ENCODE measurements around the gene ZDHHC6. TPM values are rescaled to one million over a fixed set of nuclear protein-coding genes. Genes with fewer than 3 reads are reported as not detected.
"Not testable (repeated sequence)": the region's sequence is repeated elsewhere in the genome, so short reads cannot be mapped to it uniquely, and the experiment has no call there.

Gene ZDHHC6, protein sequence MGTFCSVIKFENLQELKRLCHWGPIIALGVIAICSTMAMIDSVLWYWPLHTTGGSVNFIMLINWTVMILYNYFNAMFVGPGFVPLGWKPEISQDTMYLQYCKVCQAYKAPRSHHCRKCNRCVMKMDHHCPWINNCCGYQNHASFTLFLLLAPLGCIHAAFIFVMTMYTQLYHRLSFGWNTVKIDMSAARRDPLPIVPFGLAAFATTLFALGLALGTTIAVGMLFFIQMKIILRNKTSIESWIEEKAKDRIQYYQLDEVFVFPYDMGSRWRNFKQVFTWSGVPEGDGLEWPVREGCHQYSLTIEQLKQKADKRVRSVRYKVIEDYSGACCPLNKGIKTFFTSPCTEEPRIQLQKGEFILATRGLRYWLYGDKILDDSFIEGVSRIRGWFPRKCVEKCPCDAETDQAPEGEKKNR
- 29.3 and 49.3 TPM in 2 replicates for total RNA-seq

DNA sequence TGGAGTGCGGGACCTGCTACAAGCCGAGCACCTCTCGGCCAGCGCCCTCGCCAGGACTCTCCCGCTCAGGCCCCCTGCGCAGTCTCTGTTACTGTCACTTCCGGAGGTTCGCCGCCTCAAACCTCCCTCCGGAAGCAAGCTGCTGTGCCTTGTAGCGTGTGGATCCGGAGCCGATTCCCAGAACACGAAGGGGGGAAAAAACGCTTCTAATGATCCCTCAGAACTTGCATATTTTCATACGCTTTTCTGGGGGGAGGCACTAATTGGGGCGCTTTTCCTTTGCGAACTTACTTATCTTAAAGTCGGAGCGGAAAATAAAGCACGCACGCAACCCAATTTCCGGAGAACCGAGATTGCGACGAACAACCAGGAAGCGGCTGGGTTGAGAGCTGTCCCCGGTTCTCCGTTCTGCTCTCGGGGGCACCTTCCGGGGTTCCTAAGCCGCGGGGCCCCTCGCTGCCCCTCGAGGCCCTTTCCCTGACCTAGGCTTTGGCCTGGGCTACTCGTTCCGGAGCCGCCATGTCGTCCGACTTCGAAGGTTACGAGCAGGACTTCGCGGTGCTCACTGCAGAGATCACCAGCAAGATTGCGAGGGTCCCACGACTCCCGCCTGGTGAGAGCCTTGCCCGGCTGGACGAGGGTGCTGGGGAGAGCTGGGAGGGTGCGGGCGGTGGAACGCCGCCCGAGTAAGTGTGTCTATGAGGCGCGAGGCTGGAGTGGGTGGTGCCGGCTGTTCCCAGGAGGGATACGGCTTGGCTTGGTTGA, at the start of gene ZDHHC6, which contains the start of gene VTI1A:
Gene ZDHHC6, minus strand, starts transcription at position 60 of the 765 bp plus-strand sequence. CDS start 1,478 bp downstream, outside the sequence.
Gene VTI1A, plus strand, starts transcription at position 361 of the 765 bp plus-strand sequence. Its CDS starts 159 bp downstream, at position 520.
- peak; percentile 41 for DNase-seq (ENCODE audit: low read depth, low spot score)

DNA sequence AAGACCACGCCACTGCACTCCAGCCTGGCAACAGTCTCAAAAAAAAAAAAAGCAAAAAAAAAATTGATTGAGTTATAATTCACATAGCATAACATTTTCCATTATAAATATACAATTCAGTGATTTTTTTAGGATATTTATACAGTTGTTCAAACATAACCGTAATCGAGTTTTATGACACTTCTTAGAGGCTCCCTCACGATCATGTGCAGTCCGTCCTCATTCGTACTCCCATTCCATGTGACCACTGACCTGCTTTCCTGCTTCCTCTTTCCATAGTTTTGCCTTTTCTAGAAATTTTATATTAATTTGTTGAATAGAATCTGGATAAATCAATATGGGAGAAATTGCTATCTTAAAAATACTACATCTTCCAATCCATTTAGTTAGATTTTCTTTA, 46.0 kb upstream of the ZDHHC6 start:
- no peak for DNase-seq (ENCODE audit: low read depth, low spot score)

DNA sequence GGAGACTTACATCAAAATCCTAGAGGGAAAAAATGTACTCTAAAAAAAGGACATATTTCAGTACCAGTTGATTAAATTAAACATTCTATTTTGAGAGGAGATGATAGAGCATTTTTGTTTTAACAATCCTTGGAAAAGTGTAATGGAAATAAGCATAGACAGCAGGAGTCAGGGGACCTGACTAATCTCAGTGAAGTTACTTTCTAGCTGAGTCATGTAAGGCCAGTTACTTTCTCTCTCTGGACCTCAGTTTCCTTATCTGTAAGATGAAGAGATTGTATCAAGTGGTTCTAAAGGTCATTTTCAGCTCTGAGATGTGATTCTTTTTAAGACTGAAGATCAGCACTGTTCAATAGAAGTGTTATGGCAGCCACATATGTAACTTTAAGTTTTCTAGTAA, 44.4 kb upstream of the ZDHHC6 start:
- no peak for DNase-seq (ENCODE audit: low read depth, low spot score)

DNA sequence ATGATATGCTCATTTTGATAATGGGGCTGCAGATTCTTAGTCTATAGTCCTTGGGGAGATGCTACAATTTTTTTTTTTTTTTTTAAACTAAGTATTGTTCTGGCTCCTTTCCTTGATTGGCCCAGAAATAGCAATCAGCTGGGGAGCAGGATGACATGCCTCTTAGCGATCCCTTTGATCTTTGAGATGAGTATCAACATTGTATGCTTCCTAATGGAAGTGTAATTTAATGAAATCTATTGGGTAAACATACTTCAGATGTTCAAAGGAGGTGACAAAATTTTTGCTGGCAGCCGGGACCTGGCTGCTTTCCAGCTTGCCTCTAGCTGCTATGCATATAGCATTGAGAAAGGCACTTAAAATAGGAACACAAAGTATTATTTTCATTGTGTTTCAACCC, 43.8 kb upstream of the ZDHHC6 start:
- no peak for DNase-seq (ENCODE audit: low read depth, low spot score)

DNA sequence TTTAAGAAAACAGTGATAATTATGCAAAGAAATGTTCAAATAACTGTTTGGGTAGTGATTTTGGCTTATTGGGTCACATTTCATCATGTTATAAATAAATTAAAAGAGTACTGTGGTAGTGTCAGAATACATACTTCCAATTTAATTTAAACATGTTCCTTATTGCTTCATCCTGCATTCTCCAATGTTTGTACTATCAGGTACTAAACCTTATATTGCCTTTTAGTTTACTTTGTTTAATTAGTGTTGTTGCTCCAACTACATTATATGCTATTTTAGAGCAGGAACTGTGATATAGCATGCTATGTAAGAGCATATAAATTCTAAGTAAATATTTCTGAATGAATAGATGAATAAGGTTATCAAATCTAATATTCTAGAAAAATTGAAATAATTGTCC, 41.2 kb upstream of the ZDHHC6 start:
- DNase-seq (ENCODE audit: low read depth, low spot score) = no peak

DNA sequence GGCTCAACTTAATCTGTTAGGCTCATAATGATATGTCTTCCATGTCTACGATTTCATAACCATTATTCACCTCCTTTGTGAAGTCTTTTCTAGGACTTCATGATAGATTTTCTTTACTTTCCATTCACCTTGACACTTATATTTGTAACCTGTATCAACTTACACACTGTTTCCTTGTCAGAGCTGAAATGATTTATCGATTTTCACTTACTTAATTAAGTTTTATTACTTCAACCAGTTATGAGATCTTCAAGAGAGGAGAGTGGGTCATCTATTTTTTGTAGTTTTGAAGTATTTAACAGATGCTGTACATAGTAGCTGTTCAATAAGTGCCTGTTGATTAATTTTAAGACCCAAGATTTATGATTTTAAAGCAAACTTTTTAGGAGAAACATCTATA, 37.7 kb upstream of the ZDHHC6 start:
- no peak for DNase-seq (ENCODE audit: low read depth, low spot score)

DNA sequence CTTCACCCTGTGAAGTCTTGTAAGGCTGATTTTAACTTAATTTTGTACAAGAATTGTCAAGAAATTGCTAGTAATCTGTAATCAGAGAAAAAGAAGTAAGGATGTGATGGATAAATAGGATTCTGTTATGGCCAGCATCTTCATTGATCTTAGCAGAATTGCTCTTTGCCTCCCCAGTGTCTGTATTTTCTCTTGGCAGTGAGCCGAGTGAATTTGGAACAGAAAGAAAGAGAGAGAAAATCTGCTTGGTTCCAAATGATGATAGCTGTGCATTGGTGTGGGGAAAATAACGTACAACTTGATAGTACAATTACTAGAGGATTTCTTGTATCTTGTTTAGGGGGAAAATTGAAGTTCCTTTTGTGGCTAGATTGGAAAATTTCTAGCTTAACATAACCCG, 34.9 kb upstream of the ZDHHC6 start:
- DNase-seq (ENCODE audit: low read depth, low spot score) = no peak

DNA sequence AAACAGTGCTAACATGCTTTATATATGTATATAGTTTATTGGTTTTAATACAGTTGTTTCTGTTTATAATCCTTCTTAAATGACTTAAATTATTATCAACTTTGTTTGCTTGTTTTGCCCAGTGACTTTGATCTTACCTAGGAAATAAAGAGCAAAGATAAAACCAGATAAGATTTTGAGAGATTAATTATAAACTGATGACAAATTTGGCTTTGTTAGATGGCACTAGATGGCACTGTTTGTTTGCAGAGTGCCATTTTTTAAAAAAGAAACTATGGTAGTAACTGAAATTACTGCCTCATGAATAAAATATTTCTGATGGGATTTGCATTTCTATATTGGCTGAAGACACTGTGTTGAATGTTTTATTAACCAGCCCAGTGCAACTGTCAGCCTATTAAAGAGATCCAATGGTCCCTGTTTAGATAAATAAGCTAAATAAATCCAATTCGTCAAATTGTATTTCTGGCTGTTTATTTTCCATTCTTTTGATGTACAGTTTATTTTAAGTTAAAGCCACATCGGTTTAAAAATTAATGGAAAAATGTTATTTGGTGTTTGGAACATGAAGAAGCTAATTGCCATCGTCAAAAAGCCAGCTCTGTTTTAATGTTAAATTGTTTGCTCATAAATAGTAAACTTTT, 29.0 kb upstream of the ZDHHC6 start:
- no peak for DNase-seq (ENCODE audit: low read depth, low spot score)

DNA sequence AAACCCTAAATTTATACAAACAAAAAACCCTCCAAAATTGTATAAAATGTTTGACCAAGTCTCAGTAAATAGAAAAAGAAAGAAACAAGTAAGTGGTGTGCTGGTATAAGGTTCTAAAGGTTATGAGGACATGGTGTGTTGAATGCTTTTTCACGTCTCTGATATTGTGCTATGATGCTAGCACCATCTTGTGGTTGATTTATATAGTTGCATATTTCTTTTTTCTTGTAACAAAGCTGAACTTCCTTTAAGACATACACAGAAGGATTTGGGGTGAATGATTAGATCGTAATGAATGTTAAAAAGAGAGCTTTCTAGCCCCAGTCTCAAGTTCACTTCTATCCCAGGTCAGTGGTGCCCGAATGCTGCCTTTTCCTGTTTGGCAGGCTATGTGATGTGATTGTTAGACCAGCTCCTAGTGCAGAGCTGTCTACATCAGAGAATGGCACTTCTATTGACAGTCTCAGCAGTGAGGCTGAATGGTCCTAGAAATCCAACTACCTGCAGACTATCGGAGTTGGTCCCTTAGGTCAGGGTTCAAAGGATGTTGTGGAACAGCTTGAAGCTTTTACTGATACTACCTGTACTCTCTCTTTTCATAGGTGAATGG, 25.3 kb upstream of the ZDHHC6 start:
- no peak for DNase-seq (ENCODE audit: low read depth, low spot score)

DNA sequence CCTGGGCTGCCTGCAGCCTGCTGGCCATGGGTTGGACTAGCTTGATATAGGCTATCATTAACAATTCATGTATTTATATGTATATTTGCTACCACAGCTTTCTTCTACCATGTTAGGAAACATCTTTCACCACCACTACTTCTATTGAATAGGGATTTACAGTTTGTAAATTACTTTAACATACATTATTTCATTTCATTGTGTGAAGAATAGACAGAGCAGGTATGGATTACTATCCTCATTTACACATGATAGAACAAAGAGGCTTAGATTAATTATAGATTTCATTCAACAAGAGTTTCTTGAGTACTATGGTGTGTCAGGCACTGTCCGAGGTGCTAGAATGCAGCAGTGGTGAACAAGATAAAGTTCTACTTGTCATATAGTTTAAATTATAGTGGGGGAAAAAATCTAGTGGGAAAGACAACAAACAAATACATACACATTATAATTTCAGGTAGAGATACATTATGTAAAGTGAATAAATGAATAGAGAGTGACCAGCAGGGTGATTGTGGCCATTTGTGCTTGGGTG, 20.9 kb upstream of the ZDHHC6 start:
- DNase-seq (ENCODE audit: low read depth, low spot score) = no peak

DNA sequence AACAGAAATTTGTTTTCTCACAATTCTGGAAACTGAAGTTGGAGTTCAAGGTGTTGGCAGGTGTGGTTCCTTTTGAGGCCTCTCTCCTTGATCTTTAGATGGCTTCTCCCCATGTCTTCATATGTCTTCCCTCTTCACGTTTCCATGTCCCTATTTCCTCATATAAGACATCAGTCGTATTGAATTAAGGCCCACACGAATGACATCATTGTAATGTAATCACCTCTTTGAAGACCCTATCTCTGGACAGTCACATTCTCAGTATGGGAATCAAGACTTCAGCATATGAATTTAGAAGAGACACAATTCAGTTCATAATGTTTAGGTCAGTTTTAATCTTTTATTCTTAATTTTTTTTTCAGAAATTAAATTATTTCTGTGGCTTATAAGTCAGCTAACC, 20.1 kb upstream of the ZDHHC6 start:
- no peak for DNase-seq (ENCODE audit: low read depth, low spot score)

DNA sequence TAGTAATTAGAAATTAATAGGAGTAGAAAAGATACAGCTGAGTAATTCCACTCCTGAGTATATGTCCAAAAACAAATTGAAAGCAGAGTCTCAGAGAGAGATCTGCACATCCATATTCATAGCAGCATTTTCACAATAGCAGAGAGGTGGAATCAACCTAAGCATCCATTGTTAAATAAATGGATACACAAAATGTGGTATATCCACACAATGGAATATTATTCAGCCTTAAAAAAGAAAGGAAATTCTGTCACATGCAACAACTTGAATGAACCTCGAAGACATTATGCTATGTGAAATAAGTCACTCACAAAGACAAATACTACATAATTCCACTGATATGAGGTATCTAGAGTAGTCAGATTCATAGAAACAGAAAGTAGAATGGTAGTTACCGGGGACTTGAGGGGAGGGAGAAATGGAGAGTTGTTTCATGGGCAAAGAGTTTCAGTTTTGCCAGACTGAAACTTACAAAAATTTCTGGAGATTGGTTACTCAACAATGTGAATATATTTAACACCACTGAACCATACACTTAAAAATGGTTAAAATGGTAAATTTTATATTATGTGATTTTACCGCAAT, 18.7 kb upstream of the ZDHHC6 start:
- no peak for DNase-seq (ENCODE audit: low read depth, low spot score)

DNA sequence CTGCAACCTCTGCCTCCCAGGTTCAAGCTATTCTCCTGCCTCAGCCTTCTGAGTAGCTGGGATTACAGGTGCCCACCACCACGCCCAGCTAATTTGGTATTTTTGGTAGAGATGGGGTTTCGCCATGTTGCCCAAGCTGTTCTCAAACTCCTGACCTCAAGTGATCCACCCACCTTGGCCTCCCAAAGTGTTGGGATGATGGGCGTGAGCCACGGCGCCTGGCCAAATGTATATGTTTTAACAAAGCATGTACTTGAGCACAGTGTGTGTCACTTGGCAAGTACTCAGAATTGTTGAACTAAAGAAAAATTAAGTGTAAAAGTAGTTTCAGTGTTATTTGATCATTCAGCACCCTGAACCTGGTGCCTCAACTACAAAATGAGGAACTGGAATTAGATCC, 17.4 kb upstream of the ZDHHC6 start:
- DNase-seq (ENCODE audit: low read depth, low spot score) = not testable (repeated sequence)

DNA sequence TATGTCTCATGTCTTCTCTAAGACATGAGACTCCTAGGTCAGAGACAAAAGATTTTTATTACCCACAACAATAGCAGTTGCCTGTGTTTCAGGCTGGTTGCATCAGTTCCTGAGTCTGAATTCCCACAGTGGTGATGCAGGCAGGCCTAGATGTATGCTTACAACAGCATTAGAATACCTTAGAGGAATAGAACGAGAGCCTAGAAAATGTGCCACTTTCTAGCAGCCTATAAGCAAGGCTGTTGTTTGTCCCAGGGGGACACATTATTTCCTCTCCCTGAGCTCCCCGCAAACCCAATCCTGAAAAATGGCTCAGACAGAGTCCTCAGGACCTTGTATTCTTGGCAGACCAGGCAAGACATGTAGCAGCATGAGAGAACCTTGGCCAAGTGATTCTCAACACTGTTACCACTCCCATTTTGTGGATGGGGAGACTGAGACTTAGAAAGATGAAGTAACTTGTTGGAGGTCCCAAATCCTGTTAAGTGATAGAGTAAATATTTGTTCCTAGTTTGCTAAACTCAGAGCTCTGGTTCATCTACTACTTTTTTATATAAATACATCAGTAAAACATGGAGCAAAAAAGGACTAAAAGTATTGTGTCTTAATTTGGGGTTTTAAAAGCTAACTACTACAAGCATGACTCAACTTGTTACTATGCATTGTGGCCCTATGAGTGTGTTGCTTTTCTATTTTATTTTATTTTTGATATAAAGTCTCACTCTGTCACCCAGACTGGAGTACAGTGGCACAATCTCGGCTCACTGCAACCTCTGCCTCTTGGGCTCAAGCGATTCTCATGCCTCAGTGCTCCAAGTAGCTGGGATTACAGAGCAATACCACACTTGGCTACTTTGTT, 14.5 kb upstream of the ZDHHC6 start:
- DNase-seq (ENCODE audit: low read depth, low spot score) = no peak

DNA sequence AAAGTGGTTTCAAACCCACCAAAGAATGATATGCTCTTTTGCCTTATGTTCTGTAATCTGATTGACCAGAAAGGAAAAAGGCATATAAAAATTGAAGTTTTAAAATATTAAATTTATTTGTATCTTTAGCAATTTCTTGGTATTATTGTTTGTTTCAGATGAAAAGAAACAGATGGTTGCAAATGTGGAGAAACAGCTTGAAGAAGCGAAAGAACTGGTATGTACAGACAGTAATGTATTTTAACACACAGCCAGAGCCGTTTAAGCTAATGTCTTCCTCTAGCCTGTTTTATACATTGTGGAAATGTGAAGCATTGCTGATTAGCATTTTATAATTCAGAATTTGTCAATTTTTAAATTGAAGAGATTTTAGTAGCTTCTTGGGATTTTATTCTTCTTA, 13.7 kb upstream of the ZDHHC6 start:
- DNase-seq (ENCODE audit: low read depth, low spot score) = no peak

DNA sequence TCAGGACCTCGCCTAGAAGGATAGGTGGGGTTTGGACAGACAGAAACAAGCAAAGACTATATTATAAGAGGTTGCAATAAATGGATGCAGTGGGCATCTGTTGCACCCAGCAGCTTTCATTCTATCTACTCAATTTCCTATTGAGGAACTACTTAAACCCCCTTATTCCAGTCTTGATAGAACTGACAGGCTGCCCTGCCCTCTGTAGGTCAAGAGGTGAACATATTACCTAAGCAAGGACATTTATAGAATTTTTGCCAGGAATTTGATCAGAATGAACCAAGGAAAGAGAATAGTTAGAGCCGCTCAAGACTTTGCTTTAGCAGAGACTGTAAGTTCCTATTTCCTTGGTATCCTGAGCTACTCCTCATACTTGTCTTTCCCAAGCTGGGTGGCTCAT, 9.8 kb upstream of the ZDHHC6 start:
- no peak for DNase-seq (ENCODE audit: low read depth, low spot score)

DNA sequence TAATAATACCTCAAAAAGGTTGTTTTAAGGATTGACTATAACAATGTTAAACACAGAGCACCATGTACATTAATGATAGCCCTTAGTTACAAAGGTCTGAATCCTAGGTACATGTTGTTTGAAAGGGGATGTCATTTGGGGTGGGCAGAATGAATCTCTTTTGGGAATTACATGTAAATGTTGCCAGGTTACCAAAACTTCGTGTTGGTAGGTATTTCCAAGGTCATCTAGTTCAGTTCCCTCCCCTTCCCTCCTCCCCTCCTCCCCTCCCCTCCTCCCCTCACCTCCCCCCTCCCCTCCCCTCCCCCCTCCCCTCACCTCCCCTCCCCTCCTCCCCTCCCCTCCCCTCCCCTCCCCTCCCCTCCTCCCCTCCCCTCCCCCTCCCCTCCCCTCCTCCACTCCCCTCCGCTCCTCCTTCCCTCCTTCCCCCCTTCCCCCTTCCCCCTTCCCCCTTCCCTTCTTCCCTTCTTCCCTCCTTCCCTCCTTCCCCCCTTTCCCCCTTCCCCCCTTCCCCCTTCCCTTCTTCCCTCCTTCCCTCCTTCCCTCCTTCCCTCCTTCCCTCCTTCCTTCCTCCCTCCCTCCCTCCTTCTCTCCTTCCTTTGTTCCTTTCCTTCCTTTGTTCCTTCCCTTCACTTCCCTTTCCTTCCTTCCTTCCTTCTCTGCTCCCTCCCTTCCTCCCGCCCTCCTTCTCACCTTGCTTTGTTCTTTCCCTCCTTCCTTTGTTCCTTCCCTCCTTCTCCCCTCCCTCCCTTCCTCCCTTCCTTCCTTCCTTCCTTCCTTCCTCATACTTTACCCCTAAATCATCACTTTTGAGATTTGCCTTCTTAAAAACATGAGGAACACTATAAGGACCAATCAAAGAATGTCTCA, 8.4 kb upstream of the ZDHHC6 start:
- no peak for DNase-seq (ENCODE audit: low read depth, low spot score)

DNA sequence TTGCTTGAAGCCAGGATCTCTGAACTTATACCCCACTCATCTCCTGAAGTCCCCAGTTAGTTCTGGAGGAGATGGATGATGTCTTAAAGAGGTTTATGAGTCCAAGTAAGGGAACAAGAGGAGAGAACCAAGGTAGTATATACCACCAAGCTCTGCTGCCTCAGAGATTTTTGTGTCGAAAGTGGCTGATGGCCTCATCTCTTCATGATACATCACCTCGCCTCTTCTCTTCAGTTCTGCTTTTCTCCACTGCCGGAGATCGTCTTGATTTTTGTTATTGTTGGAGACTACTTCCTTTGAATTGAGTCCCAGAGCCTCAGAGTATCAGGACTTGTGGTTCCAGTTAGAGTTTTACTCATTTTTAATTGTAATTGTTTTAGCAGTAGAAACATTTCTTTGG, 2.2 kb upstream of the ZDHHC6 start:
- DNase-seq (ENCODE audit: low read depth, low spot score) = no peak

DNA sequence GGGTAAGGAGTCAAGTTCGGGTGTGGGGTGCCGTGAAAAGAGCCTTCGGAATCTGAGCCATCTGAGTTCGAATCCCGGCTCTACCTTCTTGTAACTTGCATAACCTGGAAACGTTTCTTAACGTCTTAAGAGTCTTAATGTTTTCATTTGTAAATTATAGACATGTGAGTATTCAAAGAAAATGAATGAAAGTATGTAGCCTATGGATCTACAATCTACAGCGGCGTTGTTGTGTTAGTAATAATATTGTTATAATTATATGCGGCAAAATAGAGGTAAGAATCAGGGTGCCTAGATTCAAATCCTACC, 860 bp upstream of the ZDHHC6 start:
- no peak for DNase-seq (ENCODE audit: low read depth, low spot score)

All from pulmonary artery endothelial cell (primary cell).